Fibroblast of skin of left quadriceps (primary cell): Measurements from ENCODE around the gene SIGLEC11.

Experiments used
- DNase-seq, 2 experiments: peaks; one replicate each; pipeline ENCODE4 v3.0.0-alpha.2; 2013; ENCODE audit warnings: low read depth in 2 of 2

SIGLEC11 gene

DNA sequence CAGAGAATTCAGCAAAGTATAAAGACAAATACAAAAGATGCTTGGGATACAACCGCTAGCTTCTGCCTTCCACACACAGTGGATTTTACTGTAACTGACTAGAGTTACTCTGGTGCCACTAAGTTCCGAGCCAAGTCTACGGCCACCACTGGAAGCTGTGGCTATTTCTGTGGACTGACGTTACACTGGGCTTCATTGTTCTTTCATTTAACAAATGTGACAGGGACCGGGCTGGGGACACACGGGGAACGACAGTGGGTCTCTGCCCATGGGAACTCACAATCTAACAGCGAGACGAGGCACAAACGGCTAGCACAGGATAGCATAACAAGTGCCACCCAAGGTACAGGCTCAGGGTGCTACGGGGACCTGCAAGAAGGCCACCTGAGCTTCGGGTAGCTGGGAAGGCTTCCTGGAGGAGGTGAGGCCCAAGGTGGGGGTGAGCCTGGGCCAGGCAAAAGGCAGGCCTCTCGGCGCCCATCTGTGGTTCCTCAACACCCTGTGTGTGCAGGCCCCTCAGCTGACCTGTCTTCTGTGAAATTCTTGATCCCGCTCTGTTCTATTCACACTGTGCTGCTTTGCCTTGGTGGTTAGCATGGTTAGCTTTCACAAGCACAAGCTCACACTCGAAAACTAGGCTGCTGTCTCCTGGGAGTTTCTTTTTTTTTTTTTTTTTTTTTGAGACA, 54.0 kb downstream of the SIGLEC11 start:
- no peak for DNase-seq

DNA sequence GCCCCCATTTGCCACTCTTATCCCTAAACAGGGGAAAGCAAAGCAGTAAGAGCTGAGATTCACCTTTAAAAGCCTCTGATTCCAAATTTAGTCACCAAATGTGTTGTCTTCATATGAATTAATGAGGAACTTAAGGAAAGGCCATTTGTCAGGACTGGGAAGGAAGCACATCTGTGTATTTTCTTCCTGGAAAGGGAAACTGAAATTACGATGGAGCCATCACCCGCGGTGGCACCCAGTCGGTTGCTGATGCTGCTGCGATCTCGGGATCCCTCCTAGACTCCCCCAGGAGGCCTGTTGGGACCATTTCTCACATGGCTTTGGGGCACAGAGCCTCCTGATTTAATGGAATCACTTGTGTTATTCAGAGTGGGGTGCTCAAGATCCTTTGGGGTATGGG, 56.8 kb downstream of the SIGLEC11 start:
- DNase-seq: no peak
